Activated naive CD4-positive, alpha-beta T cell treated with anti-CD3 and anti-CD28 coated beads, Interleukin-2, amount 50 U/mL, for 24 hours (primary cell): ENCODE results near the gene LCN1.

ENCODE experiments used
- H3K27ac Mint-ChIP-seq: one replicate; pipeline ENCODE4 v1.8.0; 2021; ENCODE audit warnings: mild to moderate bottlenecking, mixed read lengths
- H3K27me3 Mint-ChIP-seq: one replicate; pipeline ENCODE4 v1.8.0; 2021; ENCODE audit warnings: mixed read lengths
- H3K36me3 Mint-ChIP-seq: one replicate; pipeline ENCODE4 v1.8.0; 2021; ENCODE audit warnings: mixed read lengths
- H3K4me1 Mint-ChIP-seq: one replicate; pipeline ENCODE4 v1.8.0; 2021; ENCODE audit warnings: mixed read lengths
- H3K4me3 Mint-ChIP-seq: one replicate; pipeline ENCODE4 v1.8.0; 2021; ENCODE audit warnings: mild to moderate bottlenecking, mixed read lengths
- H3K9me3 Mint-ChIP-seq: one replicate; pipeline ENCODE4 v1.8.0; 2021; ENCODE audit warnings: mixed read lengths

LCN1 gene

GRCh38 chr9:135485832-135486231, 35.4 kb upstream of the LCN1 start:
- Mint-ChIP-seq H3K4me1 (no peaks in the 10 kb centered on the region), H3K9me3 (no peaks in the 10 kb centered on the region), H3K27ac (no peak overlapping the region), H3K27me3 (peaks cover 17% of the 10 kb centered on the region), H3K36me3 (no peaks in the 10 kb centered on the region), H3K4me3 (no peak overlapping the region)

GRCh38 chr9:135486267-135487065, 34.8 kb upstream of the LCN1 start:
- H3K36me3 Mint-ChIP-seq: no peaks in the 10 kb centered on the region
- H3K4me3 Mint-ChIP-seq: no peak overlapping the region
- H3K27me3 Mint-ChIP-seq: peaks cover 18% of the 10 kb centered on the region
- no peaks in the 10 kb centered on the region for H3K4me1 Mint-ChIP-seq
- H3K9me3 Mint-ChIP-seq: no peaks in the 10 kb centered on the region
- peak overlapping the region; percentile 4 for H3K27ac Mint-ChIP-seq

- Mint-ChIP-seq H3K4me1 (no peaks in the 10 kb centered on the region), H3K27me3 (peaks cover 13% of the 10 kb centered on the region), H3K36me3 (no peaks in the 10 kb centered on the region), H3K4me3 (no peak overlapping the region), H3K27ac (no peak overlapping the region), H3K9me3 (no peaks in the 10 kb centered on the region)
These were observed 33.8 kb upstream of the LCN1 start for GRCh38 chr9:135487281-135488012.

- peaks cover 13% of the 10 kb centered on the region for H3K27me3 Mint-ChIP-seq
- H3K4me3 Mint-ChIP-seq: no peak overlapping the region
- no peaks in the 10 kb centered on the region for H3K9me3 Mint-ChIP-seq
- H3K4me1 Mint-ChIP-seq: no peaks in the 10 kb centered on the region
- no peak overlapping the region for H3K27ac Mint-ChIP-seq
- no peaks in the 10 kb centered on the region for H3K36me3 Mint-ChIP-seq
These were observed 33.3 kb upstream of the LCN1 start for GRCh38 chr9:135488013-135488330.

- Mint-ChIP-seq H3K27me3 (peaks cover 11% of the 10 kb centered on the region), H3K27ac (no peak overlapping the region), H3K9me3 (no peaks in the 10 kb centered on the region), H3K36me3 (no peaks in the 10 kb centered on the region), H3K4me1 (no peaks in the 10 kb centered on the region), H3K4me3 (no peak overlapping the region)
These were observed 32.7 kb upstream of the LCN1 start for GRCh38 chr9:135488527-135488926.

- no peaks in the 10 kb centered on the region for H3K4me1 Mint-ChIP-seq
- no peaks in the 10 kb centered on the region for H3K36me3 Mint-ChIP-seq
- H3K9me3 Mint-ChIP-seq: no peaks in the 10 kb centered on the region
- H3K27ac Mint-ChIP-seq: no peak overlapping the region
- H3K4me3 Mint-ChIP-seq: no peak overlapping the region
- H3K27me3 Mint-ChIP-seq: peaks cover 6% of the 10 kb centered on the region
These were observed 31.9 kb upstream of the LCN1 start for GRCh38 chr9:135489188-135489906.

GRCh38 chr9:135490166-135490870, 30.9 kb upstream of the LCN1 start:
- no peaks in the 10 kb centered on the region for H3K9me3 Mint-ChIP-seq
- no peaks in the 10 kb centered on the region for H3K36me3 Mint-ChIP-seq
- H3K27ac Mint-ChIP-seq: no peak overlapping the region
- peaks cover 5% of the 10 kb centered on the region for H3K27me3 Mint-ChIP-seq
- H3K4me1 Mint-ChIP-seq: no peaks in the 10 kb centered on the region
- H3K4me3 Mint-ChIP-seq: no peak overlapping the region

GRCh38 chr9:135490980-135491464, 30.2 kb upstream of the LCN1 start:
- Mint-ChIP-seq H3K27ac (no peak overlapping the region), H3K9me3 (no peaks in the 10 kb centered on the region), H3K4me1 (no peaks in the 10 kb centered on the region), H3K27me3 (peaks cover 5% of the 10 kb centered on the region), H3K4me3 (no peak overlapping the region), H3K36me3 (no peaks in the 10 kb centered on the region)

- Mint-ChIP-seq H3K9me3 (no peaks in the 10 kb centered on the region), H3K4me3 (no peak overlapping the region), H3K36me3 (no peaks in the 10 kb centered on the region), H3K27ac (no peak overlapping the region), H3K4me1 (no peaks in the 10 kb centered on the region), H3K27me3 (peaks cover 5% of the 10 kb centered on the region)
These were observed 29.5 kb upstream of the LCN1 start for GRCh38 chr9:135491764-135492163.

GRCh38 chr9:135492886-135493669, 28.2 kb upstream of the LCN1 start:
- Mint-ChIP-seq H3K36me3 (no peaks in the 10 kb centered on the region), H3K27ac (no peak overlapping the region), H3K9me3 (no peaks in the 10 kb centered on the region), H3K4me3 (no peak overlapping the region), H3K27me3 (peaks cover 5% of the 10 kb centered on the region), H3K4me1 (no peaks in the 10 kb centered on the region)

GRCh38 chr9:135494791-135495559, 26.3 kb upstream of the LCN1 start:
- peaks cover 5% of the 10 kb centered on the region for H3K27me3 Mint-ChIP-seq
- H3K36me3 Mint-ChIP-seq: no peaks in the 10 kb centered on the region
- H3K27ac Mint-ChIP-seq: no peak overlapping the region
- H3K9me3 Mint-ChIP-seq: no peaks in the 10 kb centered on the region
- H3K4me1 Mint-ChIP-seq: no peaks in the 10 kb centered on the region
- H3K4me3 Mint-ChIP-seq: no peak overlapping the region

GRCh38 chr9:135498381-135499126, 22.7 kb upstream of the LCN1 start:
- Mint-ChIP-seq H3K4me1 (peaks cover 14% of the 10 kb centered on the region), H3K4me3 (peak overlapping the region; percentile 89), H3K27ac (no peak overlapping the region), H3K27me3 (peaks cover 1% of the 10 kb centered on the region), H3K9me3 (no peaks in the 10 kb centered on the region), H3K36me3 (peaks cover 1% of the 10 kb centered on the region)

- H3K36me3 Mint-ChIP-seq: peaks cover 1% of the 10 kb centered on the region
These were observed 21.7 kb upstream of the LCN1 start for GRCh38 chr9:135499326-135500070.

More at GRCh38 chr9:135499326-135500070, 21.7 kb upstream of the LCN1 start:
- H3K4me3 Mint-ChIP-seq: peak overlapping the region; percentile 89
- peaks cover 20% of the 10 kb centered on the region for H3K4me1 Mint-ChIP-seq
- H3K27ac Mint-ChIP-seq: peak overlapping the region; percentile 23
- H3K9me3 Mint-ChIP-seq: no peaks in the 10 kb centered on the region
- H3K27me3 Mint-ChIP-seq: peaks cover 1% of the 10 kb centered on the region
